ENCODE measurements around the gene TRABD2A.

- TF ChIP-seq POLR2A (IDR thresholded peaks at IDR 0.05; ENCODE audit: low read depth, low read length) (no peak), SPI1 (IDR thresholded peaks at IDR 0.05; ENCODE audit: low read depth, low read length) (no peak), TAF1 (IDR thresholded peaks at IDR 0.05; ENCODE audit: low read depth, low read length) (no peak)
Measured at GRCh38 chr2:84889332-84889731, 8.4 kb upstream of the TRABD2A start.

All from GM12891 (cell line).